K562 (cell line): Measurements from ENCODE around the gene ZSWIM4. TPM values are rescaled to one million over a fixed set of nuclear protein-coding genes. Genes with fewer than 3 reads are reported as not detected.

Experiments used
- ADNP ChIP-seq: fragments of 200-800 bp; sonication (Bioruptor generic); IDR thresholded peaks from 2 replicates; pipeline ENCODE4 v1.6.1; 2016; ENCODE audit warnings: missing genetic modification characterization, missing compliant biosample characterization
- CBFA2T3 ChIP-seq: fragments of 450-650 bp; IDR thresholded peaks from 2 replicates; pipeline ENCODE4 v1.6.1; 2017
- CC2D1A ChIP-seq: fragments of 450-650 bp; IDR thresholded peaks from 2 replicates; pipeline ENCODE4 v1.6.1; 2017; ENCODE audit warnings: mild to moderate bottlenecking
- CHD4 ChIP-seq: fragments of 200-600 bp; sonication (generic); IDR thresholded peaks from 3 replicates; pipeline ENCODE4 v1.6.1; 2012; ENCODE audit warnings: low read depth, mild to moderate bottlenecking, mixed read lengths, low read length, inconsistent platforms; ENCODE audit not compliant: insufficient read depth, insufficient replicate concordance, poor library complexity, severe bottlenecking
- EZH2 ChIP-seq: IDR thresholded peaks from 2 replicates; pipeline ENCODE4 v1.6.1; 2012; ENCODE audit warnings: low read depth, mild to moderate bottlenecking, inconsistent platforms, low read length, borderline replicate concordance
- FOXM1 ChIP-seq, 2 experiments: fragments of 450-650 bp in 1 of 2; sonication (generic) in 1 of 2; formaldehyde crosslinking in 1 of 2; IDR thresholded peaks; 2 replicates each; pipeline versions ENCODE4 v1.6.1 to v1.9.0; 2017 to 2022; ENCODE audit warnings: low read depth in 2 of 2, mild to moderate bottlenecking in 2 of 2, missing genetic modification reagents in 1 of 2, moderate library complexity in 1 of 2
- FOXP1 ChIP-seq: sonication (generic); formaldehyde crosslinking; IDR thresholded peaks from 2 replicates; pipeline ENCODE4 v1.8.0; 2022; ENCODE audit warnings: mild to moderate bottlenecking, missing genetic modification reagents
- KDM1A ChIP-seq, 2 experiments: fragments of 450-650 bp; IDR thresholded peaks; 2 replicates each; pipeline ENCODE4 v1.6.1; 2016; ENCODE audit warnings: mild to moderate bottlenecking in 2 of 2
- KDM2B ChIP-seq: fragments of 250-450 bp; sonication (Bioruptor Pico); IDR thresholded peaks from 2 replicates; pipeline ENCODE4 v1.8.0; 2021; ENCODE audit warnings: mild to moderate bottlenecking, moderate library complexity
- LARP7 ChIP-seq: fragments of 450-650 bp; IDR thresholded peaks from 2 replicates; pipeline ENCODE4 v1.6.1; 2016
- NFYB ChIP-seq: IDR thresholded peaks from 2 replicates; pipeline ENCODE4 v1.6.1; 2011; ENCODE audit warnings: mild to moderate bottlenecking, moderate library complexity; ENCODE audit not compliant: insufficient read length; ENCODE audit errors: extremely low read depth
- NR1H2 ChIP-seq: sonication (generic); formaldehyde crosslinking; IDR thresholded peaks from 2 replicates; pipeline ENCODE4 v1.4.0; 2020; ENCODE audit warnings: mild to moderate bottlenecking, missing genetic modification reagents
- PHB2 ChIP-seq: fragments of 450-650 bp; IDR thresholded peaks from 2 replicates; pipeline ENCODE4 v1.6.1; 2017; ENCODE audit warnings: low read depth
- RBM22 ChIP-seq: fragments of 200-400 bp; formaldehyde crosslinking; IDR thresholded peaks from 2 replicates; pipeline ENCODE4 v1.6.1; 2018; ENCODE audit warnings: low read length, low read depth; ENCODE audit not compliant: poor library complexity, severe bottlenecking
- SMARCC2 ChIP-seq: fragments of 450-650 bp; IDR thresholded peaks from 2 replicates; pipeline ENCODE4 v1.6.1; 2017; ENCODE audit warnings: antibody characterized with exemption, moderate library complexity, mild to moderate bottlenecking, low read depth
- SMARCE1 ChIP-seq: fragments of 450-650 bp; IDR thresholded peaks from 2 replicates; pipeline ENCODE4 v1.7.1; 2016; ENCODE audit warnings: mild to moderate bottlenecking
- STAT5A ChIP-seq: IDR thresholded peaks from 2 replicates; pipeline ENCODE4 v1.6.1; 2012; ENCODE audit warnings: low read length, inconsistent platforms, borderline replicate concordance
- TCF3 ChIP-seq: sonication (generic); formaldehyde crosslinking; IDR thresholded peaks from 2 replicates; pipeline ENCODE4 v1.4.0; 2020; ENCODE audit warnings: mild to moderate bottlenecking, missing genetic modification reagents
- TGIF2 ChIP-seq: sonication (generic); formaldehyde crosslinking; IDR thresholded peaks from 2 replicates; pipeline ENCODE4 v1.8.1; 2022; ENCODE audit warnings: mild to moderate bottlenecking, missing genetic modification reagents, moderate library complexity
- YBX1 ChIP-seq: fragments of 450-650 bp; IDR thresholded peaks from 2 replicates; pipeline ENCODE4 v1.7.1; 2016; ENCODE audit warnings: mild to moderate bottlenecking
- ZC3H11A ChIP-seq: IDR thresholded peaks from 2 replicates; pipeline ENCODE4 v1.6.1; 2012; ENCODE audit warnings: low read depth, low read length, improper control_type of control experiment
- ZFPM2 ChIP-seq: fragments of 250-450 bp; sonication (Bioruptor Pico); IDR thresholded peaks from 2 replicates; pipeline ENCODE4 v1.5.1; 2022; ENCODE audit warnings: mild to moderate bottlenecking
- ZNF146 ChIP-seq: IDR thresholded peaks from one replicate; pipeline ENCODE4 v1.6.1; 2018; ENCODE audit warnings: missing compliant biosample characterization; ENCODE audit not compliant: unreplicated experiment
- ZNF347 ChIP-seq: fragments of 450-650 bp; formaldehyde crosslinking; IDR thresholded peaks from 2 replicates; pipeline ENCODE4 v1.4.0; 2020; ENCODE audit warnings: low read depth, mild to moderate bottlenecking, moderate library complexity
- ZNF707 ChIP-seq: fragments of 250-450 bp; sonication (Bioruptor Pico); conservative IDR thresholded peaks from 2 replicates; pipeline ENCODE4 v1.8.0; 2022; ENCODE audit warnings: inconsistent platforms, mild to moderate bottlenecking, moderate library complexity
- ZZZ3 ChIP-seq: fragments of 450-650 bp; IDR thresholded peaks from 2 replicates; pipeline ENCODE4 v1.6.1; 2016; ENCODE audit warnings: antibody characterized with exemption, mild to moderate bottlenecking, moderate library complexity
- polyA plus RNA-seq, 8 experiments: library from polyadenylated mRNA; depleted of rRNA in 4 of 8; stranded (reverse) in 5 of 8; unstranded in 3 of 8; fragments of >200 nt; fragmentation: Nextera tagmentation in 2 of 8; fragmentation: Illumina TruSeq in 1 of 8; extraction: Ambion mirVana in 2 of 8; extraction: Trizol in 1 of 8; gene quantifications; 2 replicates each; pipeline versions ENCODE4 v1.2.1 to v1.2.3, GENCODE V29; 2011 to 2014; ENCODE audit warnings: inconsistent platforms in 1 of 8, missing spikeins in 1 of 8
- total RNA-seq, 7 experiments: library from RNA; depleted of rRNA in 6 of 7; stranded (reverse); fragments of >200 nt in 6 of 7; fragmentation: Illumina TruSeq in 2 of 7; extraction: Trizol in 2 of 7; gene quantifications; 2 replicates each; pipeline versions ENCODE4 v1.2.1 to v1.2.3, GENCODE V29; 2011 to 2021; ENCODE audit warnings: low replicate concordance in 1 of 7
- TF ChIP-seq, protein P1 (sequence below): fragments of 450-650 bp; formaldehyde crosslinking; IDR thresholded peaks from 2 replicates; pipeline ENCODE4 v1.4.0; 2020; ENCODE audit warnings: mild to moderate bottlenecking, mixed read lengths
- TF ChIP-seq, protein P2 (sequence below): fragments of 250-450 bp; sonication (Bioruptor Pico); IDR thresholded peaks from 2 replicates; pipeline ENCODE4 v1.6.1; 2021; ENCODE audit warnings: mild to moderate bottlenecking

Gene ZSWIM4
- total and polyA plus RNA-seq, 9 of the 15 experiments (the other 6 are each of a cell fraction or from before 2014, with no cell fraction given) = 0.25 to 3.7 (median 0.79) TPM; not detected in 2

DNA sequence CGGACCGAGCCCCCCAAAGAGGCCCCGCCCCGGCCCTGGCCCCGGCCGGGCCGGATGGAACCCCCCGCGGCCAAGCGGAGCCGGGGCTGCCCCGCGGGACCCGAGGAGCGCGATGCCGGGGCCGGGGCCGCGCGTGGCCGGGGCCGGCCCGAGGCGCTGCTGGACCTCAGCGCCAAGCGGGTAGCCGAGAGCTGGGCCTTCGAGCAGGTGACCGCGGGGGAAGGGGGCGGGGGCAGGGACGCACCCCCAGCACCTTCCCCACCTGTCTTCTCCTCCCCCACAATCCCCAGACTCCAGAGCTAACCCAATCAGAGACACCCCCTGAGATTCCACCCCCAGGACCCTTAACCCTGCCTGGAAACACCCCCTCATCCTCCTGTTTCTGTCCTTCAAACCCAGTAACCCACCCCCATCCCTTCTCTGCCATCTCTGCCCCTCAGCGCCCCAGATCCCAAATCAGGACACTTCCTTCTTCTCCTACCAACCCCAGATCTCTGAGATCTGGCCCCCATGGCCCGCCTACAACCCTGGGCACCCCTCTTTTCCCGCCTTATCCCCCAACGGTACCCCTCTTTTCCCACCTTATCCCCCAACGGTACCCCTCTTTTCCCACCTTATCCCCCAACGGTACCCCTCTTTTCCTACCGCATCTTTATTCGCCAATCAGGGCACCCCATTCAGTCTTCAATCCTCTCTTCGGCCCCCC, 505 bp downstream of the ZSWIM4 start (continued):
- no peak for TF ChIP-seq RBM22
- no peak for TF ChIP-seq LARP7
- no peak for TF ChIP-seq TCF3
- no peak for TF ChIP-seq NR1H2 (CRISPR knock-in tag)
- TF ChIP-seq ZNF347 = no peak
- TF ChIP-seq, protein P1, sequence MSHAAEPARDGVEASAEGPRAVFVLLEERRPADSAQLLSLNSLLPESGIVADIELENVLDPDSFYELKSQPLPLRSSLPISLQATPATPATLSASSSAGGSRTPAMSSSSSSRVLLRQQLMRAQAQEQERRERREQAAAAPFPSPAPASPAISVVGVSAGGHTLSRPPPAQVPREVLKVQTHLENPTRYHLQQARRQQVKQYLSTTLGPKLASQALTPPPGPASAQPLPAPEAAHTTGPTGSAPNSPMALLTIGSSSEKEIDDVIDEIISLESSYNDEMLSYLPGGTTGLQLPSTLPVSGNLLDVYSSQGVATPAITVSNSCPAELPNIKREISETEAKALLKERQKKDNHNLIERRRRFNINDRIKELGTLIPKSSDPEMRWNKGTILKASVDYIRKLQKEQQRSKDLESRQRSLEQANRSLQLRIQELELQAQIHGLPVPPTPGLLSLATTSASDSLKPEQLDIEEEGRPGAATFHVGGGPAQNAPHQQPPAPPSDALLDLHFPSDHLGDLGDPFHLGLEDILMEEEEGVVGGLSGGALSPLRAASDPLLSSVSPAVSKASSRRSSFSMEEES = no peak
- no peak for TF ChIP-seq KDM1A (IDR thresholded peaks at IDR 0.05)
- no peak for TF ChIP-seq CHD4
- no peak for TF ChIP-seq FOXP1
- no peak for TF ChIP-seq FOXM1 (IDR thresholded peaks at IDR 0.05; ENCODE audit: low read depth)
- no peak for TF ChIP-seq FOXM1 (CRISPR knock-in tag; IDR thresholded peaks at IDR 0.05; ENCODE audit: low read depth)
- TF ChIP-seq EZH2 = no peak
- no peak for TF ChIP-seq SMARCC2
- TF ChIP-seq NFYB = peak; percentile 4
- no peak for TF ChIP-seq ZNF707 (CRISPR knock-in tag)
- no peak for TF ChIP-seq ADNP
- no peak for TF ChIP-seq ZNF146 (CRISPR knock-in tag)
- no peak for TF ChIP-seq CC2D1A
- TF ChIP-seq SMARCE1 = 0 out of 2 replicates have a peak, but pooled peaks have one; percentile 16
- TF ChIP-seq ZC3H11A = no peak
- TF ChIP-seq STAT5A = no peak
- no peak for TF ChIP-seq ZZZ3
- TF ChIP-seq TGIF2 (CRISPR knock-in tag) = no peak
- TF ChIP-seq KDM2B = no peak
- TF ChIP-seq, protein P2, sequence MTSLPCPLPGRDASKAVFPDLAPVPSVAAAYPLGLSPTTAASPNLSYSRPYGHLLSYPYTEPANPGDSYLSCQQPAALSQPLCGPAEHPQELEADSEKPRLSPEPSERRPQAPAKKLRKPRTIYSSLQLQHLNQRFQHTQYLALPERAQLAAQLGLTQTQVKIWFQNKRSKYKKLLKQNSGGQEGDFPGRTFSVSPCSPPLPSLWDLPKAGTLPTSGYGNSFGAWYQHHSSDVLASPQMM (CRISPR knock-in tag) = no peak
- TF ChIP-seq PHB2 = no peak
- TF ChIP-seq ZFPM2 (CRISPR knock-in tag) = no peak
- TF ChIP-seq CBFA2T3 = no peak
- no peak for TF ChIP-seq YBX1
